H9 (cell line): ENCODE results near the gene PSMG2. TPM values are rescaled to one million over a fixed set of nuclear protein-coding genes. Genes with fewer than 3 reads are reported as not detected.

Experiments
- DNase-seq: peaks from one replicate; pipeline ENCODE4 v3.0.0-alpha.2; 2017
- H2AFZ ChIP-seq: one replicate; pipeline ENCODE4 v1.6.1; 2013; ENCODE audit warnings: mild to moderate bottlenecking, low read length, control low read depth, moderate library complexity
- H2AK5ac ChIP-seq: 2 replicates; pipeline ENCODE4 v1.6.1; 2013; ENCODE audit warnings: low read length, control low read depth, mixed read lengths; ENCODE audit not compliant: insufficient read length
- H2BK120ac ChIP-seq: one replicate; pipeline ENCODE4 v1.6.1; 2013; ENCODE audit warnings: low read depth, mild to moderate bottlenecking, low read length, control low read depth, inconsistent platforms; ENCODE audit not compliant: poor library complexity, severe bottlenecking
- H2BK12ac ChIP-seq: 2 replicates; pipeline ENCODE4 v1.6.1; 2013; ENCODE audit warnings: low read length, control low read depth, mixed read lengths, low read depth; ENCODE audit not compliant: insufficient read length
- H2BK15ac ChIP-seq: 2 replicates; pipeline ENCODE4 v1.6.1; 2013; ENCODE audit warnings: low read depth, low read length, control low read depth
- H2BK20ac ChIP-seq: one replicate; pipeline ENCODE4 v1.6.1; 2013; ENCODE audit warnings: low read depth, mild to moderate bottlenecking, low read length, control low read depth, inconsistent platforms; ENCODE audit not compliant: poor library complexity, severe bottlenecking
- H2BK5ac ChIP-seq: 2 replicates; pipeline ENCODE4 v1.6.1; 2013; ENCODE audit warnings: low read length, control low read depth, mixed read lengths; ENCODE audit not compliant: insufficient read length
- H3K14ac ChIP-seq: 2 replicates; pipeline ENCODE4 v1.6.1; 2013; ENCODE audit warnings: low read length, control low read depth; ENCODE audit not compliant: insufficient read depth
- H3K18ac ChIP-seq: 2 replicates; pipeline ENCODE4 v1.6.1; 2013; ENCODE audit warnings: low read depth, mild to moderate bottlenecking, mixed read lengths, low read length, control low read depth; ENCODE audit not compliant: insufficient read length
- H3K23ac ChIP-seq: 2 replicates; pipeline ENCODE4 v1.6.1; 2013; ENCODE audit warnings: low read length, control low read depth, mixed read lengths, low read depth; ENCODE audit not compliant: insufficient read length
- H3K23me2 ChIP-seq: 2 replicates; pipeline ENCODE4 v1.6.1; 2013; ENCODE audit warnings: low read depth, mild to moderate bottlenecking, mixed read lengths, low read length, control low read depth; ENCODE audit not compliant: insufficient read length, poor library complexity, severe bottlenecking
- H3K27ac ChIP-seq: 2 replicates; pipeline ENCODE4 v1.5.1; 2013; ENCODE audit warnings: low read length, control low read depth, mixed read lengths, low read depth; ENCODE audit not compliant: insufficient read length
- H3K27me3 ChIP-seq: 2 replicates; pipeline ENCODE4 v1.6.1; 2013; ENCODE audit warnings: low read length, control low read depth, inconsistent platforms; ENCODE audit not compliant: insufficient read depth
- H3K4ac ChIP-seq: 2 replicates; pipeline ENCODE4 v1.6.1; 2013; ENCODE audit warnings: low read depth, mild to moderate bottlenecking, control low read depth, inconsistent platforms, low read length, moderate library complexity
- H3K4me1 ChIP-seq: 2 replicates; pipeline ENCODE4 v1.6.1; 2013; ENCODE audit warnings: low read length, control low read depth, inconsistent platforms; ENCODE audit not compliant: insufficient read depth
- H3K4me2 ChIP-seq: 2 replicates; pipeline ENCODE4 v1.6.1; 2013; ENCODE audit warnings: low read length, control low read depth, mixed read lengths; ENCODE audit not compliant: insufficient read length, insufficient read depth
- H3K56ac ChIP-seq: 2 replicates; pipeline ENCODE4 v1.6.1; 2013; ENCODE audit warnings: low read depth, mild to moderate bottlenecking, mixed read lengths, low read length, control low read depth; ENCODE audit not compliant: insufficient read length
- H3K79me1 ChIP-seq: 2 replicates; pipeline ENCODE4 v1.6.1; 2013; ENCODE audit warnings: low read depth, mild to moderate bottlenecking, moderate library complexity, low read length, control low read depth, inconsistent platforms; ENCODE audit not compliant: insufficient read depth, poor library complexity, severe bottlenecking
- H3K79me2 ChIP-seq: 2 replicates; pipeline ENCODE4 v1.6.1; 2013; ENCODE audit warnings: low read length, control low read depth, inconsistent platforms; ENCODE audit not compliant: insufficient read depth
- H3K9ac ChIP-seq: 2 replicates; pipeline ENCODE4 v1.6.1; 2013; ENCODE audit warnings: low read length, control low read depth, mixed read lengths; ENCODE audit not compliant: insufficient read length; ENCODE audit errors: extremely low read depth
- H3K9me3 ChIP-seq: one replicate; pipeline ENCODE4 v1.6.1; 2013; ENCODE audit warnings: low read depth, low read length, inconsistent platforms; ENCODE audit not compliant: control insufficient read depth
- H3T11ph ChIP-seq: one replicate; pipeline ENCODE4 v1.6.1; 2013; ENCODE audit warnings: mild to moderate bottlenecking, low read length, control low read depth, inconsistent platforms
- H4K20me1 ChIP-seq: one replicate; pipeline ENCODE4 v1.6.1; 2013; ENCODE audit not compliant: control insufficient read depth, insufficient read length, insufficient read depth
- H4K5ac ChIP-seq: 2 replicates; pipeline ENCODE4 v1.6.1; 2013; ENCODE audit warnings: low read depth, mild to moderate bottlenecking, mixed read lengths, low read length, control low read depth; ENCODE audit not compliant: insufficient read length
- H4K8ac ChIP-seq: replicated peaks from 2 replicates; pipeline ENCODE4 v1.6.1; 2013; ENCODE audit warnings: low read length, control low read depth, mixed read lengths, low read depth; ENCODE audit not compliant: insufficient read length
- H4K91ac ChIP-seq: 2 replicates; pipeline ENCODE4 v1.6.1; 2013; ENCODE audit warnings: low read depth, mild to moderate bottlenecking, moderate library complexity, mixed read lengths, low read length, control low read depth; ENCODE audit not compliant: insufficient read length
- H3K27ac Mint-ChIP-seq, 3 experiments: 2 replicates in 2 of 3; 3 replicates in 1 of 3; pipeline ENCODE4 v1.8.0; 2020 to 2021; ENCODE audit warnings: mixed read lengths in 3 of 3, mild to moderate bottlenecking in 1 of 3, moderate library complexity in 1 of 3
- H3K27me3 Mint-ChIP-seq: 2 replicates; pipeline ENCODE4 v1.8.0; 2021; ENCODE audit warnings: low read depth, mild to moderate bottlenecking, moderate library complexity, mixed read lengths
- H3K36me3 Mint-ChIP-seq, 3 experiments: 2 replicates in 2 of 3; 3 replicates in 1 of 3; pipeline ENCODE4 v1.8.0; 2020 to 2021; ENCODE audit warnings: low read depth in 3 of 3, mixed read lengths in 3 of 3; ENCODE audit not compliant: insufficient read depth in 1 of 3
- H3K4me1 Mint-ChIP-seq, 2 experiments: 2 replicates each; pipeline ENCODE4 v1.8.0; 2020; ENCODE audit warnings: mixed read lengths in 2 of 2
- H3K4me3 Mint-ChIP-seq, 2 experiments: 2 replicates in 1 of 2; 3 replicates in 1 of 2; pipeline ENCODE4 v1.8.0; 2020 to 2021; ENCODE audit warnings: mild to moderate bottlenecking in 2 of 2, mixed read lengths in 2 of 2, moderate library complexity in 1 of 2
- H3K9me3 Mint-ChIP-seq, 2 experiments: 2 replicates in 1 of 2; 3 replicates in 1 of 2; pipeline ENCODE4 v1.8.0; 2020; ENCODE audit warnings: mild to moderate bottlenecking in 2 of 2, mixed read lengths in 2 of 2, moderate library complexity in 1 of 2
- WGBS: extraction: QIAGEN DNeasy Blood & Tissue Kit; methylation state at CpG from one replicate; pipeline ENCODE4 v1.1.7; 2013; ENCODE audit warnings: missing lambda C conversion rate, low lambda C conversion rate, mixed read lengths; ENCODE audit not compliant: insufficient read length; ENCODE audit errors: extremely low coverage; 5-methylcytosine and 5-hydroxymethylcytosine counted together
- total RNA-seq: library from RNA; stranded (reverse); gene quantifications from 2 replicates; pipeline ENCODE4 v1.2.1, GENCODE V29; 2021
- TF ChIP-seq, protein P1 (sequence below): fragments of 200-600 bp; sonication (generic); conservative IDR thresholded peaks from 3 replicates; pipeline ENCODE4 v1.8.0; 2021; ENCODE audit warnings: antibody characterized with exemption, mild to moderate bottlenecking

Gene PSMG2
- total RNA-seq, 1 experiment from 2014 or later = 72.2 TPM

DNA sequence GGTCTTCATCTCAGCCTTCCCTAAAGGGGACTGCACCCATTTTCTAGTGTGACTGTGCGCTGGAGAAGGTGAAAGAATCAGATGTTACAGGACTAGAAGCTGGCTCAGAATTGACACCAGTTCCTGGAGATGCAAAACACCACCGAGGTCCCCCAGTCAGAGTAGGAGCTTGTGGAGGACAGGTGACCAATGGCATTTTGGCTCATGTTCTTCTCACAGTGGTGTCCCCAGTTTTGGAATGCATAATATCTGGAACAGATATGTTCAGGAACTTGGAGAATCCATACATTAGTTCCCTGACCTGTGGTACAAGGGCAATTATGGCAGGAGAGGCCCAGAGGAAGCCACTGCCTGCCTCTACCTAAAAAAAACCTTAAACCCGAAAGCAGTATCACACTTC, 66.3 kb downstream of the PSMG2 start:
- Mint-ChIP-seq H3K27ac (no peak overlapping the region), H3K36me3 (no peaks in the 10 kb centered on the region; a peak in 1 of 7 replicates), H3K9me3 (no peaks in the 10 kb centered on the region), H3K4me3 (no peak overlapping the region), H3K4me1 (peaks cover 4 to 11% of the 10 kb centered on the region in 2 experiments), H3K27me3 (no peaks in the 10 kb centered on the region)
- Histone ChIP-seq H3K18ac (no peak overlapping the region), H3K27me3 (no peaks in the 10 kb centered on the region), H3K79me1 (no peaks in the 10 kb centered on the region), H3K9me3 (no peaks in the 10 kb centered on the region), H2AFZ (no peak overlapping the region), H3K4ac (no peak overlapping the region), H2BK20ac (no peak overlapping the region), H2BK15ac (no peak overlapping the region), H3K23ac (no peak overlapping the region), H3K79me2 (no peaks in the 10 kb centered on the region), H3K14ac (no peak overlapping the region), H3K4me2 (no peak overlapping the region), H3K56ac (no peak overlapping the region), H2BK12ac (no peak overlapping the region), H3T11ph (no peak overlapping the region), H3K9ac (no peak overlapping the region), H3K4me1 (no peaks in the 10 kb centered on the region), H2BK120ac (no peak overlapping the region), H4K91ac (no peak overlapping the region), H2AK5ac (no peak overlapping the region), H3K27ac (no peak overlapping the region), H2BK5ac (no peak overlapping the region), H4K20me1 (no peaks in the 10 kb centered on the region), H4K8ac (no peak overlapping the region), H4K5ac (no peak overlapping the region), H3K23me2 (no peaks in the 10 kb centered on the region)
- DNase-seq = no peak
- no CpG with 5 or more reads among the region's 3 CpGs for WGBS
- TF ChIP-seq, protein P1, sequence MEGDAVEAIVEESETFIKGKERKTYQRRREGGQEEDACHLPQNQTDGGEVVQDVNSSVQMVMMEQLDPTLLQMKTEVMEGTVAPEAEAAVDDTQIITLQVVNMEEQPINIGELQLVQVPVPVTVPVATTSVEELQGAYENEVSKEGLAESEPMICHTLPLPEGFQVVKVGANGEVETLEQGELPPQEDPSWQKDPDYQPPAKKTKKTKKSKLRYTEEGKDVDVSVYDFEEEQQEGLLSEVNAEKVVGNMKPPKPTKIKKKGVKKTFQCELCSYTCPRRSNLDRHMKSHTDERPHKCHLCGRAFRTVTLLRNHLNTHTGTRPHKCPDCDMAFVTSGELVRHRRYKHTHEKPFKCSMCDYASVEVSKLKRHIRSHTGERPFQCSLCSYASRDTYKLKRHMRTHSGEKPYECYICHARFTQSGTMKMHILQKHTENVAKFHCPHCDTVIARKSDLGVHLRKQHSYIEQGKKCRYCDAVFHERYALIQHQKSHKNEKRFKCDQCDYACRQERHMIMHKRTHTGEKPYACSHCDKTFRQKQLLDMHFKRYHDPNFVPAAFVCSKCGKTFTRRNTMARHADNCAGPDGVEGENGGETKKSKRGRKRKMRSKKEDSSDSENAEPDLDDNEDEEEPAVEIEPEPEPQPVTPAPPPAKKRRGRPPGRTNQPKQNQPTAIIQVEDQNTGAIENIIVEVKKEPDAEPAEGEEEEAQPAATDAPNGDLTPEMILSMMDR = no peak
